ENCODE results near the gene POGLUT2. TPM values are rescaled to one million over a fixed set of nuclear protein-coding genes. Genes with fewer than 3 reads are reported as not detected.

POGLUT2 gene
- polyA plus RNA-seq, 1 donor (not counting 4 experiments of a cell fraction or from before 2014, with no cell fraction given), result 8.8 TPM

DNA sequence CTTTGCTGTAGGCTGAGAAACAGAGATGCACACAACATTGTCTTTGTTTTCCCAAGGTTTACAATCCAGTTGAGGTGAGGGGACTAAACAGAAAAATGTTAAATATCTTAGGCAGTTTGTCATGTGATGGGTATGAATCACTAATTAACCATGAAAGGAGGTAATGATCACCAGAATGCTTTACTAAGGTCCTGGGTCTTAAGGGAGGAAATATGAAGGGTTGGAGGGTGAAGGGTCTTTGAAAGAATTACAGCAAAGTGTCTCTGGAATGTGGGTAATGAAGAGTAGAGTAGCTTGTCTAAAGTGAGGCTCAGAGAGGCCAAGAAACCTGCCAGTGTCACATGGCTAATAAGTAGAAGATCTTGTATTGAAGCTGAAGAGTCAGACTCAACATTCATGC is 19.1 kb upstream of the POGLUT2 start:
- Histone ChIP-seq H3K4me1 (ENCODE audit: control insufficient read depth, extremely low read depth, insufficient read depth, low read length) (peaks cover under 1% of the 10 kb centered on the region), H3K4me3 (ENCODE audit: control insufficient read depth in 2 of 3, extremely low read depth in 1 of 3, insufficient read depth in 2 of 3, low read depth in 1 of 3, low read length in 3 of 3) (no peak overlapping the region), H3K27me3 (ENCODE audit: control insufficient read depth, extremely low read depth, insufficient read depth, low read length) (no peaks in the 10 kb centered on the region), H3K36me3 (ENCODE audit: control insufficient read depth in 2 of 2, extremely low read depth in 1 of 2, insufficient read depth in 2 of 2, low read length in 2 of 2) (peaks cover 3 to 5% of the 10 kb centered on the region in 2 experiments), H4K20me1 (ENCODE audit: control insufficient read depth, extremely low read depth, insufficient read depth, low read length) (no peaks in the 10 kb centered on the region), H3K9me3 (ENCODE audit: control insufficient read depth, low read depth, low read length) (no peaks in the 10 kb centered on the region), H3K9me1 (ENCODE audit: control insufficient read depth, extremely low read depth, insufficient read depth, low read length) (no peaks in the 10 kb centered on the region), H2AFZ (ENCODE audit: control insufficient read depth, low read length) (no peak overlapping the region), H3K4me2 (ENCODE audit: control insufficient read depth, extremely low read depth, insufficient read depth, low read depth, low read length) (no peak overlapping the region), H3K79me2 (ENCODE audit: control insufficient read depth, insufficient read depth, low read length) (peaks cover 22% of the 10 kb centered on the region), H3K27ac (ENCODE audit: control insufficient read depth, insufficient read depth, low read length) (no peak overlapping the region), H3K9ac (ENCODE audit: control insufficient read depth, extremely low read depth, insufficient read depth, low read length) (no peak overlapping the region)
- FAIRE-seq, result no peak
- dilution Hi-C loops (cut with MboI; ENCODE audit: extremely low pct_ligation_motif_present, low sequenced_read_pairs), result no loop called here
- no peak for DNase-seq (ENCODE audit: low read depth, low spot score)
- TF ChIP-seq, protein P1, sequence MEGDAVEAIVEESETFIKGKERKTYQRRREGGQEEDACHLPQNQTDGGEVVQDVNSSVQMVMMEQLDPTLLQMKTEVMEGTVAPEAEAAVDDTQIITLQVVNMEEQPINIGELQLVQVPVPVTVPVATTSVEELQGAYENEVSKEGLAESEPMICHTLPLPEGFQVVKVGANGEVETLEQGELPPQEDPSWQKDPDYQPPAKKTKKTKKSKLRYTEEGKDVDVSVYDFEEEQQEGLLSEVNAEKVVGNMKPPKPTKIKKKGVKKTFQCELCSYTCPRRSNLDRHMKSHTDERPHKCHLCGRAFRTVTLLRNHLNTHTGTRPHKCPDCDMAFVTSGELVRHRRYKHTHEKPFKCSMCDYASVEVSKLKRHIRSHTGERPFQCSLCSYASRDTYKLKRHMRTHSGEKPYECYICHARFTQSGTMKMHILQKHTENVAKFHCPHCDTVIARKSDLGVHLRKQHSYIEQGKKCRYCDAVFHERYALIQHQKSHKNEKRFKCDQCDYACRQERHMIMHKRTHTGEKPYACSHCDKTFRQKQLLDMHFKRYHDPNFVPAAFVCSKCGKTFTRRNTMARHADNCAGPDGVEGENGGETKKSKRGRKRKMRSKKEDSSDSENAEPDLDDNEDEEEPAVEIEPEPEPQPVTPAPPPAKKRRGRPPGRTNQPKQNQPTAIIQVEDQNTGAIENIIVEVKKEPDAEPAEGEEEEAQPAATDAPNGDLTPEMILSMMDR (optimal IDR thresholded peaks at IDR 0.05 in 1 of 3, IDR thresholded peaks at IDR 0.05 in 1 of 3, conservative IDR thresholded peaks at IDR 0.05 in 1 of 3; ENCODE audit: extremely low read depth in 1 of 3, insufficient read depth in 2 of 3, low read length in 3 of 3), result no peak
- TF ChIP-seq EZH2 (IDR thresholded peaks at IDR 0.05; ENCODE audit: low read length), result no peak

DNA sequence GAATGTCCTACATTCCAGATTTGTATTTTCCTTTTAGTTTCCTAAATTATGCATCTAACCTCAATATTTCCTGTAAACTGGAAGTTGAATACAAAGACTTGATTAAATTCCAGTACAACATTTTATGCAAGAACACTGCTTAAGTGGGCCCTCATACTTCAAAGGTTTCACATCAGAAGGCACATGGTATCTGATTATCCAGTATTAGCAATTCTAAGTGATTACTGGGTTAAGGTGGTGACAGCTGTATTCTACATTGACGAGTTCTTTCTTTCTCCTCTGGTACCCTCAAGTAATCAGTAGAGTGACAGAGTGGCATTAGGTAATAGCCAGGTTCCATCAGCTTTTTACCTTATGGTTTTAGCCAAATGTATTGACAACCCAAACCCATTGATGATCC is 18.5 kb upstream of the POGLUT2 start:
- H3K36me3 ChIP-seq (ENCODE audit: control insufficient read depth in 2 of 2, extremely low read depth in 1 of 2, insufficient read depth in 2 of 2, low read length in 2 of 2), result peaks cover 3 to 5% of the 10 kb centered on the region in 2 experiments
- no peaks in the 10 kb centered on the region for H3K27me3 ChIP-seq (ENCODE audit: control insufficient read depth, extremely low read depth, insufficient read depth, low read length)
- no peak overlapping the region for H3K4me2 ChIP-seq (ENCODE audit: control insufficient read depth, extremely low read depth, insufficient read depth, low read depth, low read length)
- H3K4me1 ChIP-seq (ENCODE audit: control insufficient read depth, extremely low read depth, insufficient read depth, low read length), result peaks cover 6% of the 10 kb centered on the region
- H3K9ac ChIP-seq (ENCODE audit: control insufficient read depth, extremely low read depth, insufficient read depth, low read length), result no peak overlapping the region
- no peak overlapping the region for H2AFZ ChIP-seq (ENCODE audit: control insufficient read depth, low read length)
- dilution Hi-C loops (cut with MboI; ENCODE audit: extremely low pct_ligation_motif_present, low sequenced_read_pairs), result no loop called here
- H3K27ac ChIP-seq (ENCODE audit: control insufficient read depth, insufficient read depth, low read length), result no peak overlapping the region
- DNase-seq (ENCODE audit: low read depth, low spot score) (no peak), FAIRE-seq (no peak)
- H4K20me1 ChIP-seq (ENCODE audit: control insufficient read depth, extremely low read depth, insufficient read depth, low read length), result no peaks in the 10 kb centered on the region
- peaks cover 28% of the 10 kb centered on the region for H3K79me2 ChIP-seq (ENCODE audit: control insufficient read depth, insufficient read depth, low read length)
- H3K9me1 ChIP-seq (ENCODE audit: control insufficient read depth, extremely low read depth, insufficient read depth, low read length), result no peaks in the 10 kb centered on the region
- H3K4me3 ChIP-seq (ENCODE audit: control insufficient read depth in 2 of 3, extremely low read depth in 1 of 3, insufficient read depth in 2 of 3, low read depth in 1 of 3, low read length in 3 of 3), result no peak overlapping the region
- H3K9me3 ChIP-seq (ENCODE audit: control insufficient read depth, low read depth, low read length), result no peaks in the 10 kb centered on the region
- TF ChIP-seq EZH2 (IDR thresholded peaks at IDR 0.05; ENCODE audit: low read length), result no peak
- TF ChIP-seq, protein P1 (optimal IDR thresholded peaks at IDR 0.05 in 1 of 3, IDR thresholded peaks at IDR 0.05 in 1 of 3, conservative IDR thresholded peaks at IDR 0.05 in 1 of 3; ENCODE audit: extremely low read depth in 1 of 3, insufficient read depth in 2 of 3, low read length in 3 of 3), result no peak

All from keratinocyte (primary cell).